ENCODE results near the gene HDAC1.
A peak's percentile ranks its signal among the peaks of the same experiment; 100 is the strongest.
"Not testable (repeated sequence)": the region's sequence is repeated elsewhere in the genome, so short reads cannot be mapped to it uniquely, and the experiment has no call there.

Gene HDAC1

GRCh38 chr1:32273391-32274208 lies 18.3 kb upstream of the HDAC1 start:
- Mint-ChIP-seq H3K36me3 (ENCODE audit: low read depth) (no peaks in the 10 kb centered on the region), H3K4me1 (peaks cover 23% of the 10 kb centered on the region), H3K27ac (no peak overlapping the region), H3K4me3 (no peak overlapping the region), H3K27me3 (ENCODE audit: low read depth, poor library complexity) (peaks cover 16% of the 10 kb centered on the region), H3K9me3 (no peaks in the 10 kb centered on the region)
- DNase-seq = no peak
- no peak for TF ChIP-seq CTCF (IDR thresholded peaks at IDR 0.05)

- H3K4me3 Mint-ChIP-seq = no peak overlapping the region
- no peaks in the 10 kb centered on the region for H3K9me3 Mint-ChIP-seq
- TF ChIP-seq CTCF (IDR thresholded peaks at IDR 0.05) = no peak
- H3K36me3 Mint-ChIP-seq (ENCODE audit: low read depth) = no peaks in the 10 kb centered on the region
- no peak for DNase-seq
- H3K27me3 Mint-ChIP-seq (ENCODE audit: low read depth, poor library complexity) = peaks cover 16% of the 10 kb centered on the region
- H3K27ac Mint-ChIP-seq = peak overlapping the region; percentile 36
- H3K4me1 Mint-ChIP-seq = peaks cover 23% of the 10 kb centered on the region
Observed at GRCh38 chr1:32274646-32275340, 17.1 kb upstream of the HDAC1 start.

- no peak for TF ChIP-seq CTCF (IDR thresholded peaks at IDR 0.05)
- Mint-ChIP-seq H3K9me3 (no peaks in the 10 kb centered on the region), H3K27me3 (ENCODE audit: low read depth, poor library complexity) (peaks cover 16% of the 10 kb centered on the region), H3K4me3 (no peak overlapping the region), H3K27ac (no peak overlapping the region), H3K36me3 (ENCODE audit: low read depth) (no peaks in the 10 kb centered on the region), H3K4me1 (peaks cover 23% of the 10 kb centered on the region)
- DNase-seq = no peak
Observed at GRCh38 chr1:32275424-32275823, 16.5 kb upstream of the HDAC1 start.

- H3K9me3 Mint-ChIP-seq = no peaks in the 10 kb centered on the region
- H3K27me3 Mint-ChIP-seq (ENCODE audit: low read depth, poor library complexity) = peaks cover 16% of the 10 kb centered on the region
- no peak overlapping the region for H3K4me3 Mint-ChIP-seq
- no peak for TF ChIP-seq CTCF (IDR thresholded peaks at IDR 0.05)
- H3K4me1 Mint-ChIP-seq = peaks cover 23% of the 10 kb centered on the region
- DNase-seq = no peak
- no peak overlapping the region for H3K27ac Mint-ChIP-seq
- H3K36me3 Mint-ChIP-seq (ENCODE audit: low read depth) = no peaks in the 10 kb centered on the region
Observed at GRCh38 chr1:32276032-32276782, 15.7 kb upstream of the HDAC1 start.

- H3K4me3 Mint-ChIP-seq; H3K36me3 Mint-ChIP-seq (ENCODE audit: low read depth); H3K4me1 Mint-ChIP-seq; H3K9me3 Mint-ChIP-seq; DNase-seq; H3K27ac Mint-ChIP-seq; H3K27me3 Mint-ChIP-seq (ENCODE audit: low read depth, poor library complexity): not testable (repeated sequence)
Observed at GRCh38 chr1:32284777-32285176, 7.1 kb upstream of the HDAC1 start.

GRCh38 chr1:32285658-32286057 lies 6.2 kb upstream of the HDAC1 start:
- Mint-ChIP-seq H3K4me1 (peaks cover 5% of the 10 kb centered on the region), H3K4me3 (no peak overlapping the region), H3K9me3 (no peaks in the 10 kb centered on the region), H3K27ac (no peak overlapping the region), H3K27me3 (ENCODE audit: low read depth, poor library complexity) (peaks cover 6% of the 10 kb centered on the region), H3K36me3 (ENCODE audit: low read depth) (no peaks in the 10 kb centered on the region)
- no peak for TF ChIP-seq CTCF (IDR thresholded peaks at IDR 0.05)
- DNase-seq = no peak

All from nephron progenitor cell (in vitro differentiated cells).